NCI-H1417 treated with DMSO at 0.1 percent for 48 hours (cell line): Measurements from ENCODE around the gene KRT16.
A peak's percentile ranks its signal among the peaks of the same experiment; 100 is the strongest.
"Not testable (repeated sequence)": the region's sequence is repeated elsewhere in the genome, so short reads cannot be mapped to it uniquely, and the experiment has no call there.

Experiments
- DNase-seq: peaks from one replicate; lab custom pipeline; 2025; lab: John Stamatoyannopoulos, UW

The KRT16 gene

DNA sequence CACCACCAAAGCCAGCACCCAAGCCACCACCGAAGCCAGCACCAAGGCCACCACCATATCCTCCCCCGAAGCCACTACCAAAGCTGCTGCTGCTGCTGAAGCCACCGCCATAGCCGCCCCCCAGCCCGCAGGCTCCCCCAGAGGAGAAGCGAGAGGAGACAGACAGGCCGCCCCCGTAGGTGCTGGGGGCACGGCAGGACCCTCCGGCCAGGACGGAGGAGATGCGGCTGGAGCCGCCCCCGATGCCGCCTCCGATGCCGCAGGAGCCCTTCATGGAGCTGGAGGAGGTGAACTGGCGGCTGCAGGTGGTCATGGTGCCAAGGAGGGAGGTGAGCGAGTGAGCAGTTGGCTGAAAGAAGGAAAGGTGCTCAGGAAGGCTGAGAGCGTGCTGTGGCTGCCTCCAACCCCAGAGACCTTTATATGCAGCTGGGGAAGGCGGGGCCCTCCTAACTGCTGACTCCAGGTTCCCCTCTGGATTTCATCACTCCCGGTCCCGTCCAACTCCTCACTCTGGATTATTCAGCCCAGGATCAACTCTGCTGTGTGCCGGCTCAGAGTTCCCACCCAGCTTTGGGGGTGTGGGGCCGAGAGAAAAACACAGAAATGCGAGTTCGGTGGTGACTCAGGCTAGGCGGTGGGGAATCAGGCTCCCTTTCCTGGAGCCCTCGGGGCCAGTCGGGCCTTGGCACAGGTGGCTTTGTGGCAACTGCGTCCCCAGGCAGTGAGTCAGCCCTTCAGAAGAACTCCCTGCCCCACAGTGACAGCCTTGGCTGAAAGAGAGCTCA, at the start of gene KRT16:
Gene KRT16 (minus strand): TSS at position 392 of the 785 bp plus-strand sequence. CDS start 79 bp downstream, at position 313.
- DNase-seq: not testable (repeated sequence)

DNA sequence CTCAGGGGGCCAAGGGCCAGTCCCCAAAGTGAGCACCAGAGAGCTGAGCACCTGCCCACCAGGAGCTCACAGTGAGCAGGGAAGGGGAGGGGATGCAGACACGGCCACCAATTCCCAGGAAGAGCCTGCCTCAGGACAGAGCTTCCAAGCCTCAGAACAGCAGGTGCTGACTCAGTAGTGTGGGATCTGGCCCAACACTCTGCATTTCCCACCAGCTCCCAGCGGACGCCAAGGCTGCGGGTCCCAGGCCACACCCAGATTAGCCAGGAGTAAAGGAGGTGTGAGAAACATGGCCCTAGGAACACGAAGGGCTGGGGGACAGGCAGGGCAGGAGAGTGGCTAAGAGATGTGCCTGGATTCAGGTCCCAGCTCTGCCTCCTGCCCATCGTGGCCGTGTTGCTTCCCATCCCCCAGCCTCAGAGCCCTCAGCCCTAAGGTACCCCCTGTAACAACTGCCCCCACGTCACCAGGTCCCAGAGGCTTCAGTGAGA, 47.7 kb upstream of the KRT16 start:
- DNase-seq: no peak

DNA sequence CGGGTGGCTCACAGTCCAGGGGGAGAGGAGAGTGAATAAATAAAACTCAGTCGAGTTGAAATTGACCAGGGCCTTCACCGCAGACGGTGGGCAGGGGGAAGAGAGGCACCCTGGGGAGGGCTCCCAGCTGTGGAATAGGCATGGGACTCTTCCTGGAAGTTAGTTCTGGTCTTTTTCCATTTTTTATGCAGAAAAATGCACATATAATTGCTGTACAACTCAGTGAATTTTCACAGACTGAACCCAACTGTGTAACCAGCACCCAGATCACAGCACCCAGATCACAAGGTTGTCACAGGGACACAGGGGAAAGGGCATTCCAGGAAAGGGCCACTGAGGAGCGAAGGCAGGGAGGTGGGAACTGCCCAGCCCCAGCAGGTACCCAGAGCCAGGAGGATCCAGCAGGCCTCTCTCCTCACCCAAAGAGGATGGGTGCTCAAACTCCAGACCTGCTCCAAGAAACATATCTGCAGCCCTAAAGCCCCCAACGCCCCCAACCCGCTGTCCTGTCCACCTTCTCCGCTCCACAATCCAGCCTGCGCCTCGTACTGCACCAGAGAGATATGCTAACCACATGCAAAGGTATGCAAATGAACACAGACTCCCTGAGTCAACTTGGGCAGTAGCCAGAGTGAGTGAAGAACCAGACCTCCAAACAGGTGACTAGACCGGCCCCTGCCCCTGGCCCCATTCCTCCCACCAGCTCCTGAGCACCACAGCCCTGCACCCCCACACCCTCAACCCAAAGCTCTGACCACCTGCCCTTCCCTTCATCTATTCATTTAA, 47.1 kb upstream of the KRT16 start:
- DNase-seq: no peak

DNA sequence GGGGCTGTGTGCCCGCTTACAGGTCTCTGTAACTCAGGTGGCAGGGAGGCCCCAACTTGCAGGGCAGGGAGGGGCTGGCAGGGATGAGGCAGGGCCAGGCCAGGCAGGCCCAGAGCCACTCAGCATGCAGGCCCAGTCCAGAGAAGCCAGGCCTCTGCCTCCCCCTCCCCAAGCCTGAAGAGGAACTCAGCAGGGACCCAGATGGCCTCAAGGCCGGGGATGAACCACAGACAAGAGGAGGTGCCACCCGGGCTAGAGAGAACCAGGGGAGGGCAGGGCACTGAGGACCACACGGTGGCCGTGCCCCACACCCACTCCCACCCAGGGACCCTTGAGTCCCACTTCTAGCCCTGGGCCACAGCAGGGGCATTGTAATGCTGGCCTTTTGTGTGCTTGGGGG, 46.3 kb upstream of the KRT16 start:
- DNase-seq: no peak

DNA sequence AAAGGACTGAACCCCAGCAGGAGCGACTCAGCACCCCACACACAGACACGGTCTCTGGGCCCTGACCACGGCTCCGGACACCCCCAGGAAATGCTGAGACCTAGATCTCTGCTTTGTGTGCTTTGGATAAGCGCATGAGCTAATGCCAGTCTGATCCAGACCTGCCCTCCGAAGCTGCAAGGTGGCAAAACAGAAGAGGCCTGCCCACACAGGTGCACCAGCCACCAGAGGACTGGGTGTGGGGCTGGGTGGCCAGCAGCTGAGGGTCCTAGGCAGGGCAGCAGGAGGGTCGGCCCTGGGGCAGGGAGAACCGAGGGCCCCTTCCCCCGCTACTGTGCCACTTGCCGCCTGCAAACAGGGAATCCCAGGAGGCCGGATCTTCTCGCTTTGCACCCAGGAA, 45.4 kb upstream of the KRT16 start:
- DNase-seq: no peak

- DNase-seq: no peak
These were observed 44.7 kb upstream of the KRT16 start for GRCh38 chr17:41657176-41657754.

- DNase-seq: no peak
These were observed 43.9 kb upstream of the KRT16 start for GRCh38 chr17:41656249-41657023.

- no peak for DNase-seq
These were observed 43.1 kb upstream of the KRT16 start for GRCh38 chr17:41655611-41656111.

DNA sequence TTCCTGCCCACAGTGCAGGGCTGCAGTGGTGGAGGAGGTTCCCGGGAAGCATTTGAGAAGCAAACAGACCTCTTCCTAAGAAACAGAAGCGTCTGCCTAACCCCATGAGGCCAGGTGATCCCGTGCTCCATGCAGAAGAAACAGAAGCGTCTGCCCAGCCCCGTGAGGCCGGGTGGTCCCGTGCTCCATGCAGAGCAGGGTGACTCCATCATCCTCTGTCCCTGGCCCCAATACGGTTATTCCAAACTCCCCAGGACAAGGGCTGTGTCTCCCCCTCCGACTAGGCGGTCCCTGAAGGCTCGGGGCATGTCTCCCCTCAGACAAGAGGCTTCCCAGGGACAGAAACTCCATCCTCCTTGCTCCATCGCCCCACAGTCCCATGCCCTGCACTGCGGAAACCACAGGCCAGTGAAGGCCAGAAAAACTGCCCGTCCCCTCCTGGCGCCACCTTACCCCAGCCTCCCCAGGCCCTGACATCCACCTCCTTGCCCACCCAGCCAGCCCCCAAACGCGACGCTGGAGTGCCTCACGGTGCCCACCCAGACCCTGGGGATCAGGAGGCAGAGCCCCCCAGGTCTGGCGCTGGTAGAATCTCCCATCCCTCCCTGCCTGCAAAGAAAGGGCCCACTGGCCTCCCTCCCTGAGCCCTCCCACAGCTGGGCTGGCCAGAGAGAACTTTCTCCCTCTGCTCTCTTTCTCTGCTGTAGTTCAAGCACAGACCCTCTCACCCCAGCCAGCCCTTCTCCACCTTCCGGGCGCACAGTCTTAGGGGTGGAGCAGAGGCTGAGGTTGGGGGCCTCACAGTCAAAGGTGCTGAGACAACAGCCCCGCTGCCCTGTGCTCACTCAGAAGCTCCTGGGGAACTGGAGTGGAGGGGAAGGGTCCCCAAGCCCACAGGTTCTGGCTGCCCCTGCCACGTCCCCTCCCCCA, 42.4 kb upstream of the KRT16 start:
- no peak for DNase-seq

DNA sequence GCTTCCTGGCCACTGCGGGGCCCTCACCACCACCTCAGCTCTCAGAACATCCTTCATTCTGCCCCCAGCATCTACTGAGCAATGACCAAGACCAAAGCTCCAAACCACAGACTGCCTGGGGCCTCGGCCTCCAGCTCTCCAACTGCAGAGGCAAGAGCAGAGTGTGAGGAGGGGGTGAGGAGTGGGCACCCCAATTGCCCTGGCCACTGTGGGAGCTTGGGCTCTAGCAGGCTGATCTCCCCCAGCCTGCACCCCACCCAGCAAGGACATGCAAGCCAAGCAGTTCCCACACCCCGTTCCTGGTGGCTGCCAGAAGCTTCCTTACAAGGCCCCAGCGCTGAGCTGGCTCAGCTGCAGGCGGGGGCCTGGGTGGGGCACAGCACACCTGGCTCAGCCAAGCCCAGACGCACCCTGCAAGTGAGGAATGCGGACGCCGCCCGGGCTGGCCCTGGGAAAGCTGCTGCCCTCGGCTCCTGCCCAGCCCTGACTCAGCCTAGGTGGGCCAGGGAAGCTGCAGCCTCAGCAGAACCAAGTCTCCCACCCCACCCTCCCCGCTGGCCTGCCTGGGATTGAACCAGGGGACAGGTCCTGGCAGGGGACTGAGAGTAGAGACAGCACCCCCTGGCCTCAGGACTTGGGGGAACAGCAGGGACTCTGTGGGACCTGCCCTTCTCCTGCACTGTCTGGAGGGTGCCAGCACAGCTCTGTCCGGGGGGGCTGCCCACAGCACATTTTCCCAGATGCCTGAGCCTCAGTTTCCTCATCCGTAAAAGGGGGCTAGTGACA, 41.5 kb upstream of the KRT16 start:
- no peak for DNase-seq

DNA sequence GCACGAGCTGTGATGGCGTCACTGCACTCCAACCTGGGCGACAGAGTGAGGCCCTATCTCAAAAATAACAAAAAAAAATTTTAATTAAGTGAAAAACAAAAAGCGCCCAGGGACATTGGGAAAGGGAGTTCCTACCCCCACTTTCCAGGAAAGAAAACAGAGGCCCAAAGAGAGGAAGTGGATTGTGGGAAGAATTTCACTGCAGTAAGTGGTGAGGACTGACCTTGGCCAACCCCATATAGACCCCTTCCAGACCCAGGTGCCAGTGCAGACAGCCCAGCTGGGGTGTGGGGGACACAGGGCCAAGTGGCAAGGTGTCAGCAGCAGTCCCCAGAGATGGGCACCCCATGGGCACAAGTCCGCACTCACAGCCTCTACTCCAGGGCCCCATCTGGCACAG, 40.9 kb upstream of the KRT16 start:
- no peak for DNase-seq

DNA sequence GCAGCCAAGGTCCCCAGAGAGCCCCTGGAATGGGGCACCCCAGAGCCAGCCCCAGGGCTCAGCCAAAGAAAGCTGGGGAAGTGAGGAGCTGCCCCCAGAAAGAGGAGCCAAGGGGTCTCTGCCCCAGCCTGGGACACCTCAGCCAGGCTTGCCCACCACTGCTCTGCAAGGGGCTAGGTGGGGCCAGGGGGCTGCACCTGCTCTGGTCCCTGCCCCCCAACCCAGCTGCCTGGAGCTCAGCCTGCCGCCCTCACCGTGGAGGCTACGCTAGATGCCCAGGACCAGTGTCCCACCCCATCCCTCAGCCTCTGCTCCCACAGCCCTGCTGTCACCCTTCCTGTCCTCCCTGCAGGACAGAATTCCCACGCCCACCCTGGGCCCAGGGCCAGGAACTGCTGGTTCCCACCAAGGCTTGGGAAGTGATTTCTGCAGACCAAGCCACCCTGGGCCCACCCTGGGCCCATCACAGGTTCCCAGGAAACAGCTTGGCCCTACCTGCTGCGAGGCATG, 39.9 kb upstream of the KRT16 start:
- no peak for DNase-seq

- no peak for DNase-seq
These were observed 39.3 kb upstream of the KRT16 start for GRCh38 chr17:41651625-41652460.

- DNase-seq: no peak
These were observed 38.4 kb upstream of the KRT16 start for GRCh38 chr17:41650794-41651624.

- no peak for DNase-seq
These were observed 37.5 kb upstream of the KRT16 start for GRCh38 chr17:41649923-41650519.

- DNase-seq: peak; percentile 4
These were observed 36.0 kb upstream of the KRT16 start for GRCh38 chr17:41648411-41649195.
